ENCODE measurements around the gene AKAP12. TPM values are rescaled to one million over a fixed set of nuclear protein-coding genes. Genes with fewer than 3 reads are reported as not detected.
A peak's percentile ranks its signal among the peaks of the same experiment; 100 is the strongest.

AKAP12 gene
- total and polyA plus RNA-seq, 5 experiments from 2014 or later = 0.02 TPM; not detected in 4

GRCh38 chr6:151241853-151242252, 2.1 kb downstream of the AKAP12 start:
- Mint-ChIP-seq H3K36me3 (no peaks in the 10 kb centered on the region), H3K27me3 (peaks cover 35 to 69% (median 51%) of the 10 kb centered on the region in 5 donors), H3K27ac (no peak overlapping the region), H3K4me3 (peak overlapping the region in 2 of 10 donors; percentile 55 to 73), H3K9me3 (no peaks in the 10 kb centered on the region), H3K4me1 (peaks cover 0 to 14% (median 7%) of the 10 kb centered on the region in 4 donors)
- POLR2A ChIA-PET = interaction anchor here (0.6 kb wide), 1 partner anchor 98 kb away, joined by 4 read pairs; no protein-coding TSS in a partner anchor
- DNase-seq = no peak
- no peak for ATAC-seq

GRCh38 chr6:151242420-151242861, 2.7 kb downstream of the AKAP12 start:
- Mint-ChIP-seq H3K4me3 (peak overlapping the region in 2 of 10 donors; percentile 40 to 41), H3K27ac (no peak overlapping the region), H3K9me3 (no peaks in the 10 kb centered on the region), H3K4me1 (peaks cover 0 to 14% (median 7%) of the 10 kb centered on the region in 4 donors), H3K36me3 (no peaks in the 10 kb centered on the region), H3K27me3 (peaks cover 33 to 64% (median 49%) of the 10 kb centered on the region in 5 donors)
- ATAC-seq = no peak
- DNase-seq = no peak
- POLR2A ChIA-PET = interaction anchor here (0.6 kb wide), 1 partner anchor 98 kb away, joined by 4 read pairs; no protein-coding TSS in a partner anchor

- H3K9me3 Mint-ChIP-seq = no peaks in the 10 kb centered on the region
- H3K27ac Mint-ChIP-seq = no peak overlapping the region
- no peaks in the 10 kb centered on the region for H3K36me3 Mint-ChIP-seq
- POLR2A ChIA-PET = no interaction called here
- no peak overlapping the region for H3K4me3 Mint-ChIP-seq
- peaks cover 43 to 66% (median 45%) of the 10 kb centered on the region in 5 donors for H3K27me3 Mint-ChIP-seq
- H3K4me1 Mint-ChIP-seq = peaks cover 0 to 14% (median 7%) of the 10 kb centered on the region in 4 donors
- no peak for DNase-seq
- no peak for ATAC-seq
Measured at GRCh38 chr6:151243481-151243880, 3.7 kb downstream of the AKAP12 start.

GRCh38 chr6:151247490-151247889, 7.7 kb downstream of the AKAP12 start:
- H3K4me1 Mint-ChIP-seq = no peaks in the 10 kb centered on the region
- POLR2A ChIA-PET = no interaction called here
- ATAC-seq (no peak), DNase-seq (no peak)
- H3K4me3 Mint-ChIP-seq = no peak overlapping the region
- H3K27ac Mint-ChIP-seq = no peak overlapping the region
- H3K36me3 Mint-ChIP-seq = no peaks in the 10 kb centered on the region
- peaks cover 26 to 46% (median 34%) of the 10 kb centered on the region in 5 donors for H3K27me3 Mint-ChIP-seq
- H3K9me3 Mint-ChIP-seq = no peaks in the 10 kb centered on the region

- no peaks in the 10 kb centered on the region for H3K4me1 Mint-ChIP-seq
- POLR2A ChIA-PET = no interaction called here
- H3K9me3 Mint-ChIP-seq = no peaks in the 10 kb centered on the region
- H3K27me3 Mint-ChIP-seq = peaks cover 19 to 38% (median 28%) of the 10 kb centered on the region in 5 donors
- H3K4me3 Mint-ChIP-seq = no peak overlapping the region
- H3K27ac Mint-ChIP-seq = no peak overlapping the region
- H3K36me3 Mint-ChIP-seq = no peaks in the 10 kb centered on the region
- no peak for ATAC-seq
- no peak for DNase-seq
Measured at GRCh38 chr6:151248295-151248694, 8.5 kb downstream of the AKAP12 start.

GRCh38 chr6:151252634-151253033, 12.9 kb downstream of the AKAP12 start:
- Mint-ChIP-seq H3K27ac (no peak overlapping the region), H3K36me3 (no peaks in the 10 kb centered on the region), H3K4me1 (no peaks in the 10 kb centered on the region), H3K4me3 (no peak overlapping the region), H3K9me3 (no peaks in the 10 kb centered on the region), H3K27me3 (peaks cover 7 to 19% (median 12%) of the 10 kb centered on the region in 5 donors)
- POLR2A ChIA-PET = no interaction called here
- DNase-seq = no peak
- no peak for ATAC-seq

GRCh38 chr6:151254451-151255081, 14.8 kb downstream of the AKAP12 start:
- Mint-ChIP-seq H3K36me3 (no peaks in the 10 kb centered on the region), H3K27ac (no peak overlapping the region), H3K4me1 (no peaks in the 10 kb centered on the region), H3K27me3 (peaks cover 0 to 10% (median 7%) of the 10 kb centered on the region in 5 donors), H3K9me3 (no peaks in the 10 kb centered on the region), H3K4me3 (no peak overlapping the region)
- DNase-seq (no peak), ATAC-seq (no peak)
- POLR2A ChIA-PET = no interaction called here

- H3K4me3 Mint-ChIP-seq = no peak overlapping the region
- H3K4me1 Mint-ChIP-seq = no peaks in the 10 kb centered on the region
- DNase-seq = no peak
- peaks cover 0 to 18% (median 7%) of the 10 kb centered on the region in 5 donors for H3K27me3 Mint-ChIP-seq
- no peak overlapping the region for H3K27ac Mint-ChIP-seq
- H3K9me3 Mint-ChIP-seq = no peaks in the 10 kb centered on the region
- POLR2A ChIA-PET = no interaction called here
- ATAC-seq = no peak
- no peaks in the 10 kb centered on the region for H3K36me3 Mint-ChIP-seq
Measured at GRCh38 chr6:151255811-151256210, 16.0 kb downstream of the AKAP12 start.

- Mint-ChIP-seq H3K27ac (no peak overlapping the region), H3K27me3 (peaks cover 2 to 13% (median 9%) of the 10 kb centered on the region in 5 donors), H3K9me3 (no peaks in the 10 kb centered on the region), H3K36me3 (no peaks in the 10 kb centered on the region), H3K4me1 (no peaks in the 10 kb centered on the region), H3K4me3 (no peak overlapping the region)
- POLR2A ChIA-PET = no interaction called here
- no peak for ATAC-seq
- DNase-seq = no peak
Measured at GRCh38 chr6:151257985-151258445, 18.2 kb downstream of the AKAP12 start.

- Mint-ChIP-seq H3K4me3 (no peak overlapping the region), H3K36me3 (no peaks in the 10 kb centered on the region), H3K27me3 (peaks cover 3 to 18% (median 10%) of the 10 kb centered on the region in 5 donors), H3K9me3 (no peaks in the 10 kb centered on the region), H3K27ac (no peak overlapping the region), H3K4me1 (no peaks in the 10 kb centered on the region)
- ATAC-seq (no peak), DNase-seq (no peak)
- POLR2A ChIA-PET = no interaction called here
Measured at GRCh38 chr6:151260205-151260604, 20.4 kb downstream of the AKAP12 start.

- POLR2A ChIA-PET = no interaction called here
- Mint-ChIP-seq H3K36me3 (no peaks in the 10 kb centered on the region), H3K27ac (no peak overlapping the region), H3K4me1 (no peaks in the 10 kb centered on the region), H3K27me3 (peaks cover 5 to 23% (median 10%) of the 10 kb centered on the region in 5 donors), H3K4me3 (no peak overlapping the region), H3K9me3 (no peaks in the 10 kb centered on the region)
- no peak for ATAC-seq
- DNase-seq = no peak
Measured at GRCh38 chr6:151263035-151263434, 23.3 kb downstream of the AKAP12 start.

- no peaks in the 10 kb centered on the region for H3K4me1 Mint-ChIP-seq
- no peak for ATAC-seq
- peaks cover 5 to 23% (median 10%) of the 10 kb centered on the region in 5 donors for H3K27me3 Mint-ChIP-seq
- POLR2A ChIA-PET = no interaction called here
- H3K36me3 Mint-ChIP-seq = no peaks in the 10 kb centered on the region
- H3K4me3 Mint-ChIP-seq = no peak overlapping the region
- H3K9me3 Mint-ChIP-seq = no peaks in the 10 kb centered on the region
- H3K27ac Mint-ChIP-seq = no peak overlapping the region
- DNase-seq = no peak
Measured at GRCh38 chr6:151263967-151264366, 24.2 kb downstream of the AKAP12 start.

GRCh38 chr6:151265282-151265681, 25.5 kb downstream of the AKAP12 start:
- H3K4me1 Mint-ChIP-seq = no peaks in the 10 kb centered on the region
- H3K36me3 Mint-ChIP-seq = no peaks in the 10 kb centered on the region
- POLR2A ChIA-PET = interaction anchor here (0.6 kb wide), 1 partner anchor 1007 kb away, joined by 4 read pairs; no protein-coding TSS in a partner anchor

More at GRCh38 chr6:151265282-151265681, 25.5 kb downstream of the AKAP12 start:
- Mint-ChIP-seq H3K4me3 (no peak overlapping the region), H3K27ac (no peak overlapping the region), H3K27me3 (peaks cover 5 to 22% (median 10%) of the 10 kb centered on the region in 5 donors), H3K9me3 (no peaks in the 10 kb centered on the region)
- DNase-seq (no peak), ATAC-seq (no peak)

Data from naive thymus-derived CD8-positive, alpha-beta T cell (primary cell).